SK-N-SH treated with all-trans-retinoic acid at 6 μM for 48 hours (cell line): ENCODE data around the gene UTP4.
A peak's percentile ranks its signal among the peaks of the same experiment; 100 is the strongest.

Experiments
- ATAC-seq: fragments of 200-7000 bp; cut with Tn5 transposase; 3 replicates; pipeline ENCODE4 v1.9.1; 2020; ENCODE audit warnings: mild to moderate bottlenecking, moderate library complexity
- ARNTL ChIP-seq: fragments of 450-650 bp; formaldehyde crosslinking; IDR thresholded peaks from 2 replicates; pipeline ENCODE4 v1.5.0; 2020; ENCODE audit warnings: low read depth, mild to moderate bottlenecking, moderate library complexity, borderline replicate concordance
- BACH2 ChIP-seq: fragments of 250-450 bp; sonication (Bioruptor Pico); IDR thresholded peaks from 2 replicates; pipeline ENCODE4 v1.9.0; 2021; ENCODE audit warnings: mild to moderate bottlenecking, borderline replicate concordance
- ESRRG ChIP-seq: fragments of 250-450 bp; sonication (Bioruptor Pico); IDR thresholded peaks from 2 replicates; pipeline ENCODE4 v1.6.1; 2021; ENCODE audit warnings: mild to moderate bottlenecking
- ISL1 ChIP-seq: fragments of 250-450 bp; sonication (Bioruptor Pico); IDR thresholded peaks from 2 replicates; pipeline ENCODE4 v2.1.2; 2022; ENCODE audit warnings: mild to moderate bottlenecking, moderate library complexity
- OSR1 ChIP-seq: fragments of 250-450 bp; sonication (Bioruptor Pico); IDR thresholded peaks from 2 replicates; pipeline ENCODE4 v1.8.0; 2022; ENCODE audit warnings: moderate library complexity, mild to moderate bottlenecking, inconsistent platforms
- PPARA ChIP-seq: fragments of 250-450 bp; sonication (Bioruptor Pico); IDR thresholded peaks from 2 replicates; pipeline ENCODE4 v1.5.0; 2020; ENCODE audit warnings: mild to moderate bottlenecking, borderline replicate concordance
- RARB ChIP-seq: fragments of 250-450 bp; sonication (Bioruptor Pico); IDR thresholded peaks from 2 replicates; pipeline ENCODE4 v1.8.0; 2021; ENCODE audit warnings: mild to moderate bottlenecking, moderate library complexity
- SNAI2 ChIP-seq: fragments of 250-450 bp; sonication (Bioruptor Pico); IDR thresholded peaks from 2 replicates; pipeline ENCODE4 v1.5.0; 2020; ENCODE audit warnings: mild to moderate bottlenecking, moderate library complexity
- TCF4 ChIP-seq: fragments of 250-450 bp; sonication (Bioruptor Pico); IDR thresholded peaks from 2 replicates; pipeline ENCODE4 v1.8.0; 2021; ENCODE audit warnings: mild to moderate bottlenecking, moderate library complexity, borderline replicate concordance
- TOX ChIP-seq: fragments of 250-450 bp; sonication (Bioruptor Pico); IDR thresholded peaks from 2 replicates; pipeline ENCODE4 v1.8.0; 2021; ENCODE audit warnings: mild to moderate bottlenecking, moderate library complexity, borderline replicate concordance
- ZC3H10 ChIP-seq: fragments of 250-450 bp; sonication (Bioruptor Pico); IDR thresholded peaks from 2 replicates; pipeline ENCODE4 v1.5.1; 2021; ENCODE audit warnings: mild to moderate bottlenecking, moderate library complexity
- ZFP3 ChIP-seq: fragments of 250-450 bp; sonication (Bioruptor Pico); IDR thresholded peaks from 2 replicates; pipeline ENCODE4 v1.5.0; 2020; ENCODE audit warnings: mild to moderate bottlenecking, moderate library complexity
- ZNF565 ChIP-seq: fragments of 450-650 bp; formaldehyde crosslinking; conservative IDR thresholded peaks from 2 replicates; pipeline ENCODE4 v1.5.0; 2020; ENCODE audit warnings: low read depth, mild to moderate bottlenecking, moderate library complexity
- ZNF70 ChIP-seq: fragments of 450-650 bp; formaldehyde crosslinking; IDR thresholded peaks from 2 replicates; pipeline ENCODE4 v1.5.0; 2020; ENCODE audit warnings: mild to moderate bottlenecking, moderate library complexity
- TF ChIP-seq, protein P1 (sequence below): fragments of 250-450 bp; sonication (Bioruptor Pico); IDR thresholded peaks from 2 replicates; pipeline ENCODE4 v1.5.0; 2020; ENCODE audit warnings: mild to moderate bottlenecking, moderate library complexity
- TF ChIP-seq, protein P2 (sequence below): fragments of 250-450 bp; sonication (Bioruptor Pico); IDR thresholded peaks from 2 replicates; pipeline ENCODE4 v1.8.0; 2020; ENCODE audit warnings: mild to moderate bottlenecking, moderate library complexity, borderline replicate concordance
- TF ChIP-seq, protein P3 (sequence below): fragments of 250-450 bp; sonication (Bioruptor Pico); IDR thresholded peaks from 2 replicates; pipeline ENCODE4 v1.5.1; 2020; ENCODE audit warnings: low read depth, mild to moderate bottlenecking, moderate library complexity

UTP4 gene

DNA sequence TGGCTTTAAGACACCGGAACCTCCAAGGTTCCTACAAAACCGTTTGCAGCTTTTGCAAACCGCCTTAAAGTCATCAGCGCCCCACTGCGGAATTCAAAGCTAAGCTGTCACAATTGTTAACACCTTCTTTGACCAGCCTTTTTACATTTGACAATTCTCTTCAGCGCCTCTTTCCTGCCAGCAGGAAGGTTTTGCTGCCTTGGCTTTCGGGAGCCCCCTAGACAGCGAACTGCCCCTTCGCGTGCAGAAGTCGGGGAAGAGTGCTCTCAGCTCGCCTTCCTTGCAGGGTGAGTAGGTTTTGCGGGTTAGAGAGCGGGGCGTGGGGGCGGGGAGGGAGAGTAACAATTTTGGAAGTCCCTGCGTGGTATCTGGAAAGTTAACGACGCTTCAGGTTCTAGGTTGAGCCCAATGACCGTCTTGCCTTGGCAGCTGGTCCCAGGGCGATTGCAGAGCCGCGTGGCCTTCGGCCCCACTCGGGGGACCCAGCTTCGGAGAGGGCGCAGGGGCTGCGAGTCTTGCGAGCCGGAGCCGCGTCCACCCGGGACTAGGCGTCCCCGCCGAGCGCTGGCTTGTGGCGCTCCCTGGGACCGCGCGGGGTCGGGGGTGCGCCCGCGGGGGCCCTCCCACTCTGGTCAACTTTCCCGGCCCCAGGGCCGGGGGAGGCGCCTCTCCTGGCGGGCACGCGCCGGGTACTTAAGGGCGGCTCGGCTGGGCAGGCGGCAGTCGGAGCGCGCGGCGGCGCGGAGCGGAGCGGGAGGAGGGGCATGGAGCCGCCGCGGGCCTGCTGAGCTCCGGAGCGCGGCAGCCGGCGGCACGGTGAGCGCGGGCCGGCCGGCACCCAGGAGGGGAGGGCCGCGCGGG lies 26.7 kb upstream of the UTP4 start, which contains the start of gene HAS3:
Gene HAS3, plus strand, starts transcription at position 153 of the 861 bp plus-strand sequence. CDS start 3,743 bp downstream, outside the sequence.
- ATAC-seq, result peak; percentile 83
- TF ChIP-seq, protein P1, sequence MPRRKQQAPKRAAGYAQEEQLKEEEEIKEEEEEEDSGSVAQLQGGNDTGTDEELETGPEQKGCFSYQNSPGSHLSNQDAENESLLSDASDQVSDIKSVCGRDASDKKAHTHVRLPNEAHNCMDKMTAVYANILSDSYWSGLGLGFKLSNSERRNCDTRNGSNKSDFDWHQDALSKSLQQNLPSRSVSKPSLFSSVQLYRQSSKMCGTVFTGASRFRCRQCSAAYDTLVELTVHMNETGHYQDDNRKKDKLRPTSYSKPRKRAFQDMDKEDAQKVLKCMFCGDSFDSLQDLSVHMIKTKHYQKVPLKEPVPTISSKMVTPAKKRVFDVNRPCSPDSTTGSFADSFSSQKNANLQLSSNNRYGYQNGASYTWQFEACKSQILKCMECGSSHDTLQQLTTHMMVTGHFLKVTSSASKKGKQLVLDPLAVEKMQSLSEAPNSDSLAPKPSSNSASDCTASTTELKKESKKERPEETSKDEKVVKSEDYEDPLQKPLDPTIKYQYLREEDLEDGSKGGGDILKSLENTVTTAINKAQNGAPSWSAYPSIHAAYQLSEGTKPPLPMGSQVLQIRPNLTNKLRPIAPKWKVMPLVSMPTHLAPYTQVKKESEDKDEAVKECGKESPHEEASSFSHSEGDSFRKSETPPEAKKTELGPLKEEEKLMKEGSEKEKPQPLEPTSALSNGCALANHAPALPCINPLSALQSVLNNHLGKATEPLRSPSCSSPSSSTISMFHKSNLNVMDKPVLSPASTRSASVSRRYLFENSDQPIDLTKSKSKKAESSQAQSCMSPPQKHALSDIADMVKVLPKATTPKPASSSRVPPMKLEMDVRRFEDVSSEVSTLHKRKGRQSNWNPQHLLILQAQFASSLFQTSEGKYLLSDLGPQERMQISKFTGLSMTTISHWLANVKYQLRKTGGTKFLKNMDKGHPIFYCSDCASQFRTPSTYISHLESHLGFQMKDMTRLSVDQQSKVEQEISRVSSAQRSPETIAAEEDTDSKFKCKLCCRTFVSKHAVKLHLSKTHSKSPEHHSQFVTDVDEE (CRISPR knock-in tag), result no peak
- TF ChIP-seq, protein P2, sequence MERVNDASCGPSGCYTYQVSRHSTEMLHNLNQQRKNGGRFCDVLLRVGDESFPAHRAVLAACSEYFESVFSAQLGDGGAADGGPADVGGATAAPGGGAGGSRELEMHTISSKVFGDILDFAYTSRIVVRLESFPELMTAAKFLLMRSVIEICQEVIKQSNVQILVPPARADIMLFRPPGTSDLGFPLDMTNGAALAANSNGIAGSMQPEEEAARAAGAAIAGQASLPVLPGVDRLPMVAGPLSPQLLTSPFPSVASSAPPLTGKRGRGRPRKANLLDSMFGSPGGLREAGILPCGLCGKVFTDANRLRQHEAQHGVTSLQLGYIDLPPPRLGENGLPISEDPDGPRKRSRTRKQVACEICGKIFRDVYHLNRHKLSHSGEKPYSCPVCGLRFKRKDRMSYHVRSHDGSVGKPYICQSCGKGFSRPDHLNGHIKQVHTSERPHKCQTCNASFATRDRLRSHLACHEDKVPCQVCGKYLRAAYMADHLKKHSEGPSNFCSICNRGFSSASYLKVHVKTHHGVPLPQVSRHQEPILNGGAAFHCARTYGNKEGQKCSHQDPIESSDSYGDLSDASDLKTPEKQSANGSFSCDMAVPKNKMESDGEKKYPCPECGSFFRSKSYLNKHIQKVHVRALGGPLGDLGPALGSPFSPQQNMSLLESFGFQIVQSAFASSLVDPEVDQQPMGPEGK (CRISPR knock-in tag), result no peak

DNA sequence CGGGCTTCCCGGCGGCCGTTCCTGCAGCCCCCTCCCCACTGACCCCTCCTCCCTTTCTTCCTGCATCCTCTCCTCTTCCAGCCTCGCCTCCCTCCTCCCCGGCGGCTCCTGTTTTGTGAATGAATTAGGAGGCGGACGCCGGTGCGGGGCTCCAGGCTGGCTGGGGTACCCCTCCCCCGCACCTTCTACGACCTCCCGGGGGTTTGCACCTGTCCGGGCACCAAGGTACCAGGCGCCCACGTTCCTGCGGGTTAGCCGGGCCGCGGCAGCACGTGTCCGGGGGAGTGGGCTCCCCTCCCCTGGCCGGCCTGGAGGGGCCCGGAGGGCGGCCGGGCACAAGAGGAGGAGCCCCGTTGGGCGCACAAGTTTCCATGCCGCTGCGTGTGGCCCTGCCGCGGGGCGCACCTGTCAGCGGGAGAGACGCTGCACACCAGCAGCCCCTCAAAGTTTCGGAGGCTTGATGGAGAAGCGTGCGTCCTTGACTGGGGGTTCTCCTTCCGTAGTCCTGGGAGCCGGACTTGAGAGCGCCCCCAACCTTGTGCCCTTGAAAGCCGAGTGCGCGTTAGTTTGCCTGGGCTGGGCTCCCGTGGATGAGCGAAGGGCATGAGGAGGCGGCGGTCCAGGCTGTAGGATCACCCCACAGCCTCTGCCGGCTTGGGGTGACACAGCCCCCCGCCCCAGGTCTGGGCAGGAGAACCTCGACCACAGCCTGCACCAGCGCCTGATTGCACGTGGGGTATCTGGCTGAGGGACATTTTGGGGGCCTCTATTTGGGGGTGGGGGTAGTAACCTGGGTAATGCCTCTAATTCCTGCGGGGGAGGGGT lies 25.7 kb upstream of the UTP4 start:
- ATAC-seq, result peak; percentile 13; the same call in 2 of the 3 replicates
- TF ChIP-seq, protein P3, sequence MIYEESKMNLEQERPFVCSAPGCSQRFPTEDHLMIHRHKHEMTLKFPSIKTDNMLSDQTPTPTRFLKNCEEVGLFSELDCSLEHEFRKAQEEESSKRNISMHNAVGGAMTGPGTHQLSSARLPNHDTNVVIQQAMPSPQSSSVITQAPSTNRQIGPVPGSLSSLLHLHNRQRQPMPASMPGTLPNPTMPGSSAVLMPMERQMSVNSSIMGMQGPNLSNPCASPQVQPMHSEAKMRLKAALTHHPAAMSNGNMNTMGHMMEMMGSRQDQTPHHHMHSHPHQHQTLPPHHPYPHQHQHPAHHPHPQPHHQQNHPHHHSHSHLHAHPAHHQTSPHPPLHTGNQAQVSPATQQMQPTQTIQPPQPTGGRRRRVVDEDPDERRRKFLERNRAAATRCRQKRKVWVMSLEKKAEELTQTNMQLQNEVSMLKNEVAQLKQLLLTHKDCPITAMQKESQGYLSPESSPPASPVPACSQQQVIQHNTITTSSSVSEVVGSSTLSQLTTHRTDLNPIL (CRISPR knock-in tag), result no peak
- TF ChIP-seq BACH2 (CRISPR knock-in tag), result no peak
- TF ChIP-seq ZC3H10 (CRISPR knock-in tag), result no peak
- no peak for TF ChIP-seq ZNF565 (CRISPR knock-in tag)
- no peak for TF ChIP-seq TCF4 (CRISPR knock-in tag)
- TF ChIP-seq, protein P1 (CRISPR knock-in tag), result no peak
- TF ChIP-seq ARNTL (CRISPR knock-in tag), result no peak
- TF ChIP-seq SNAI2 (CRISPR knock-in tag), result no peak

DNA sequence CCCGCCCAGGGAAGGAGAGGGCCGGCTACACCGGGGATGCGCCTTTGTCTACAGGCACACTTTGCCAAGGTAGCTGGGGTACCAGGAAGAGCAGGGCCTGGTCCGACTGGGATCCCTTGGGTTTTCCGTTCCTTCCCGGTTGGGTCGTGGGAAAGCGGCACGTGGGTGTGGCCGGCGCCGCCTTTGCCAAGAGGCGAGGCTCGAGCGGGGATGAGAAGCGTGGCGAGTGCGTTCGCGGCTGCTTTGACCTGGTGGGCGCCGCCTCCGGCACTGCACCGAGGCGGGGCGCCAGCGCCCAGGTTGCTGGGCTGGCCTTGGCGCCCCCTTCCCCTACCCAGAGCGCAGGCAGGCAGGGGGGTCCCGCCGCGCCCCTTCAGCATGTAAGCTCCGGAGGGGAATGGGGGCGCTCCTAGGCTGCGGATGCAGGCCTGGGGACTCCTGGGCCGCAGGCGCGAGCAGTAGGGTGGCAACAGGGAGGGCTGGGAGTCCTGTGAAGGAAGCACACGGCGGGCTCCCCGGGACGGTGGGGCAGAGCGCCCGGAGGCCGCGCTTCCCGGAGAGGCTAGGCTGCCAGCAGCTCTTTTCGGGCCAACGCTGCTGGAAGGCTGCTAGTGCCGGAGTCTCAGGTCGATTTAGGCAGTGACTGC lies 25.0 kb upstream of the UTP4 start:
- TF ChIP-seq ZFP3 (CRISPR knock-in tag) (no peak), ZNF565 (CRISPR knock-in tag) (no peak), BACH2 (CRISPR knock-in tag) (no peak), OSR1 (no peak), SNAI2 (CRISPR knock-in tag) (no peak), PPARA (no peak), ISL1 (CRISPR knock-in tag) (no peak), ESRRG (CRISPR knock-in tag) (no peak), ZNF70 (CRISPR knock-in tag) (no peak), TOX (CRISPR knock-in tag) (no peak), RARB (CRISPR knock-in tag) (no peak), ARNTL (CRISPR knock-in tag) (no peak)
- TF ChIP-seq, protein P2 (CRISPR knock-in tag), result no peak
- TF ChIP-seq, protein P3 (CRISPR knock-in tag), result no peak
- no peak for ATAC-seq
